ENCODE measurements around the gene TRPM5.

GRCh38 chr11:2425506-2425905, 18.8 kb downstream of the TRPM5 start:
- TF ChIP-seq CTCF (IDR thresholded peaks at IDR 0.05) (no peak), EZH2phosphoT487 (IDR thresholded peaks at IDR 0.05) (no peak)

All from neural progenitor cell (in vitro differentiated cells).